ENCODE data around the gene CACNG4. TPM values are rescaled to one million over a fixed set of nuclear protein-coding genes. Genes with fewer than 3 reads are reported as not detected.

The CACNG4 gene
- polyA plus RNA-seq, 2 of the 4 experiments (the other 2 are of a cell fraction) = 6.2 to 10.2 TPM

DNA sequence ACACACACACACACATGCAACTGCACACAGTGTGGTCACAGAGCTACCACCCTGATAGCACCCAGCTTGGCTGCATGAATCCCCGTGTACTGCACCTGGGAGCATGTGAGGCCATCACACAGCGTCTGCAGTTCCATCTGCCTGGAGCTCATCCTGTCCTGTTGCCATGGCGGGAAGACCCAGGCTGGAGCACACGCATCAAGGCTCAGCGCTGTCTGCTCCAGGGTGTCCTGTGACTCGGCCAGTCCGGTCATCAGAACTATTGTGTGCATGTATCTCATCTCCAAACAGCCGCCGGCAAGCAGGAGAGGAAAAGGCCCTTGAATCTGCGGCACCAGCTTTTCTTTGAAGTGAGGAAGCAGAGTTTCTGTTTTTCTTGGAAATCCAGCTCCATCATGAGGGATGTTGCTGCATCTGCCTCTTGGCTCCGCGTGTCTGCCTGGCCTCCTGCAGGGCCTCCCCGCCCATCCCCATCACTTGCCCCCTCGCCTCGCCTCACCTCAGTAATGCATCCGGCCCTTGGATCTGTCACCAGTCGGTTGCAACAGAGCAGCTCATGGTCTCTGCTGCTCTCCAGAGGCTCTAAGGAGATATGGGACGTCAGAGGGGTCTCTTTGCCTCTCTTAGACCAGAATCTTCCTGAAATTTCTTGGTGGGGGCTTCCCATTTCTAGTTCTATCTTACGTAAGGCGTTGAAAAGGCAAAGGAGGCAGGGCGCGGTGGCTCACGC lies 23.7 kb downstream of the CACNG4 start (continued):
- TF ChIP-seq NFE2L2 (conservative IDR thresholded peaks at IDR 0.05; ENCODE audit: low read length) (no peak), EP300 (IDR thresholded peaks at IDR 0.05) (no peak), MAX (IDR thresholded peaks at IDR 0.05) (no peak), NR3C1 (IDR thresholded peaks at IDR 0.05) (no peak)

- Histone ChIP-seq H3K4me1 (no peaks in the 10 kb centered on the region), H3K9me3 (no peaks in the 10 kb centered on the region), H3K27ac (no peak overlapping the region), H3K4me3 (no peak overlapping the region), H3K4me2 (no peak overlapping the region)
- DNase-seq (ENCODE audit: low read depth in 1 of 2, low spot score in 1 of 2) (no peak), ATAC-seq (no peak), FAIRE-seq (no peak)
- 51% methylated on average over 4 of the region's 4 CpGs for WGBS (ENCODE audit: missing lambda C conversion rate)
- ChIA-PET CTCF (interaction anchor here (0.6 to 2.5 kb wide), 3 partner anchors 14 to 169 kb away, joined by 3 to 9 read pairs (median 3); no protein-coding TSS in a partner anchor), POLR2A (interaction anchor here (0.6 kb wide), 1 partner anchor 87 kb away, joined by 4 read pairs; no protein-coding TSS in a partner anchor)
- TF ChIP-seq HOXB13 (CRISPR knock-in tag; IDR thresholded peaks at IDR 0.05; ENCODE audit: low read depth) (no peak), NFE2L2 (conservative IDR thresholded peaks at IDR 0.05; ENCODE audit: low read length) (no peak), PHF8 (IDR thresholded peaks at IDR 0.05; ENCODE audit: borderline replicate concordance, low read depth) (no peak), ATOH8 (CRISPR knock-in tag; IDR thresholded peaks at IDR 0.05; ENCODE audit: low read depth) (no peak), NPAS2 (CRISPR knock-in tag; IDR thresholded peaks at IDR 0.05; ENCODE audit: borderline replicate concordance) (no peak), RAD21 (conservative IDR thresholded peaks at IDR 0.05 in 1 of 2, IDR thresholded peaks at IDR 0.05 in 1 of 2) (no peak), HMGXB4 (CRISPR knock-in tag; IDR thresholded peaks at IDR 0.05; ENCODE audit: borderline replicate concordance) (no peak), KDM5A (IDR thresholded peaks at IDR 0.05) (no peak), TP53 (CRISPR knock-in tag; IDR thresholded peaks at IDR 0.05) (no peak)
- TF ChIP-seq, protein P1, sequence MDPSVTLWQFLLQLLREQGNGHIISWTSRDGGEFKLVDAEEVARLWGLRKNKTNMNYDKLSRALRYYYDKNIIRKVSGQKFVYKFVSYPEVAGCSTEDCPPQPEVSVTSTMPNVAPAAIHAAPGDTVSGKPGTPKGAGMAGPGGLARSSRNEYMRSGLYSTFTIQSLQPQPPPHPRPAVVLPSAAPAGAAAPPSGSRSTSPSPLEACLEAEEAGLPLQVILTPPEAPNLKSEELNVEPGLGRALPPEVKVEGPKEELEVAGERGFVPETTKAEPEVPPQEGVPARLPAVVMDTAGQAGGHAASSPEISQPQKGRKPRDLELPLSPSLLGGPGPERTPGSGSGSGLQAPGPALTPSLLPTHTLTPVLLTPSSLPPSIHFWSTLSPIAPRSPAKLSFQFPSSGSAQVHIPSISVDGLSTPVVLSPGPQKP (IDR thresholded peaks at IDR 0.05; ENCODE audit: low read depth, low read length) = no peak
Observed at GRCh38 chr17:66989076-66989475, 24.6 kb downstream of the CACNG4 start.

- no peaks in the 10 kb centered on the region for H3K9me3 ChIP-seq
- FAIRE-seq (no peak), ATAC-seq (no peak), DNase-seq (ENCODE audit: low read depth in 1 of 2, low spot score in 1 of 2) (no peak)
- H3K4me2 ChIP-seq = no peak overlapping the region
- no peak overlapping the region for H3K4me3 ChIP-seq
- no peak overlapping the region for H3K27ac ChIP-seq
- ChIA-PET CTCF (interaction anchor here (0.6 to 0.9 kb wide), 2 partner anchors 14 to 141 kb away, joined by 3 read pairs; no protein-coding TSS in a partner anchor), POLR2A (interaction anchor here (0.6 kb wide), 1 partner anchor 87 kb away, joined by 4 read pairs; no protein-coding TSS in a partner anchor)
- H3K4me1 ChIP-seq = no peaks in the 10 kb centered on the region
- 66% methylated on average over 8 of the region's 8 CpGs for WGBS (ENCODE audit: missing lambda C conversion rate)
- TF ChIP-seq JUNB (IDR thresholded peaks at IDR 0.05) = no peak
- no peak for TF ChIP-seq PHF8 (IDR thresholded peaks at IDR 0.05; ENCODE audit: borderline replicate concordance, low read depth)
- TF ChIP-seq GATA3 (IDR thresholded peaks at IDR 0.05; ENCODE audit: borderline replicate concordance) = no peak
- TF ChIP-seq ZFP36 (IDR thresholded peaks at IDR 0.05; ENCODE audit: borderline replicate concordance, partially characterized antibody) = no peak
- no peak for TF ChIP-seq ESRRA (IDR thresholded peaks at IDR 0.05; ENCODE audit: borderline replicate concordance, low read length)
- no peak for TF ChIP-seq CHD2 (IDR thresholded peaks at IDR 0.05; ENCODE audit: low read length, partially characterized antibody)
- no peak for TF ChIP-seq RARB (CRISPR knock-in tag; IDR thresholded peaks at IDR 0.05)
- TF ChIP-seq HDAC2 (IDR thresholded peaks at IDR 0.05) = no peak
- no peak for TF ChIP-seq EHMT2 (IDR thresholded peaks at IDR 0.05; ENCODE audit: low read depth)
- TF ChIP-seq RNF2 (IDR thresholded peaks at IDR 0.05; ENCODE audit: borderline replicate concordance, low read depth) = no peak
- TF ChIP-seq, protein P1 (IDR thresholded peaks at IDR 0.05; ENCODE audit: low read depth, low read length) = no peak
- TF ChIP-seq FOXS1 (CRISPR knock-in tag; IDR thresholded peaks at IDR 0.05) = no peak
- no peak for TF ChIP-seq RFX5 (IDR thresholded peaks at IDR 0.05)
- TF ChIP-seq FOSB (CRISPR knock-in tag; IDR thresholded peaks at IDR 0.05) = no peak
- TF ChIP-seq TFCP2L1 (CRISPR knock-in tag; IDR thresholded peaks at IDR 0.05) = no peak
- TF ChIP-seq KDM5A (IDR thresholded peaks at IDR 0.05) = no peak
- no peak for TF ChIP-seq ZC3H11A (IDR thresholded peaks at IDR 0.05)
- no peak for TF ChIP-seq NPAS2 (CRISPR knock-in tag; IDR thresholded peaks at IDR 0.05; ENCODE audit: borderline replicate concordance)
- no peak for TF ChIP-seq HMGXB4 (CRISPR knock-in tag; IDR thresholded peaks at IDR 0.05; ENCODE audit: borderline replicate concordance)
Observed at GRCh38 chr17:66989579-66989978, 25.1 kb downstream of the CACNG4 start.

Measured in A549 (cell line).